ENCODE data around the gene RALBP1. TPM values are rescaled to one million over a fixed set of nuclear protein-coding genes. Genes with fewer than 3 reads are reported as not detected.

RALBP1 gene
- total RNA-seq, 1 donor from 2014 or later = 44.5 TPM

- no peaks in the 10 kb centered on the region for H3K27me3 Mint-ChIP-seq
- no peak overlapping the region for H3K27ac Mint-ChIP-seq
- H3K4me3 Mint-ChIP-seq = no peak overlapping the region
- peaks cover 28% of the 10 kb centered on the region for H3K36me3 Mint-ChIP-seq
- TF ChIP-seq, protein P1, sequence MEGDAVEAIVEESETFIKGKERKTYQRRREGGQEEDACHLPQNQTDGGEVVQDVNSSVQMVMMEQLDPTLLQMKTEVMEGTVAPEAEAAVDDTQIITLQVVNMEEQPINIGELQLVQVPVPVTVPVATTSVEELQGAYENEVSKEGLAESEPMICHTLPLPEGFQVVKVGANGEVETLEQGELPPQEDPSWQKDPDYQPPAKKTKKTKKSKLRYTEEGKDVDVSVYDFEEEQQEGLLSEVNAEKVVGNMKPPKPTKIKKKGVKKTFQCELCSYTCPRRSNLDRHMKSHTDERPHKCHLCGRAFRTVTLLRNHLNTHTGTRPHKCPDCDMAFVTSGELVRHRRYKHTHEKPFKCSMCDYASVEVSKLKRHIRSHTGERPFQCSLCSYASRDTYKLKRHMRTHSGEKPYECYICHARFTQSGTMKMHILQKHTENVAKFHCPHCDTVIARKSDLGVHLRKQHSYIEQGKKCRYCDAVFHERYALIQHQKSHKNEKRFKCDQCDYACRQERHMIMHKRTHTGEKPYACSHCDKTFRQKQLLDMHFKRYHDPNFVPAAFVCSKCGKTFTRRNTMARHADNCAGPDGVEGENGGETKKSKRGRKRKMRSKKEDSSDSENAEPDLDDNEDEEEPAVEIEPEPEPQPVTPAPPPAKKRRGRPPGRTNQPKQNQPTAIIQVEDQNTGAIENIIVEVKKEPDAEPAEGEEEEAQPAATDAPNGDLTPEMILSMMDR (conservative IDR thresholded peaks at IDR 0.05) = no peak
- H3K9me3 Mint-ChIP-seq = no peaks in the 10 kb centered on the region
- DNase-seq (ENCODE audit: extremely low spot score, unreplicated experiment) = no peak
- H3K4me1 Mint-ChIP-seq (ENCODE audit: unreplicated experiment) = peaks cover 22% of the 10 kb centered on the region
These were observed 42.6 kb downstream of the RALBP1 start for GRCh38 chr18:9517869-9518268.

GRCh38 chr18:9519399-9519798 lies 44.1 kb downstream of the RALBP1 start:
- DNase-seq (ENCODE audit: extremely low spot score, unreplicated experiment) = no peak
- Mint-ChIP-seq H3K36me3 (peaks cover 29% of the 10 kb centered on the region), H3K27me3 (no peaks in the 10 kb centered on the region), H3K27ac (no peak overlapping the region), H3K9me3 (no peaks in the 10 kb centered on the region), H3K4me1 (ENCODE audit: unreplicated experiment) (peaks cover 17% of the 10 kb centered on the region), H3K4me3 (no peak overlapping the region)
- TF ChIP-seq, protein P1 (conservative IDR thresholded peaks at IDR 0.05) = no peak

DNA sequence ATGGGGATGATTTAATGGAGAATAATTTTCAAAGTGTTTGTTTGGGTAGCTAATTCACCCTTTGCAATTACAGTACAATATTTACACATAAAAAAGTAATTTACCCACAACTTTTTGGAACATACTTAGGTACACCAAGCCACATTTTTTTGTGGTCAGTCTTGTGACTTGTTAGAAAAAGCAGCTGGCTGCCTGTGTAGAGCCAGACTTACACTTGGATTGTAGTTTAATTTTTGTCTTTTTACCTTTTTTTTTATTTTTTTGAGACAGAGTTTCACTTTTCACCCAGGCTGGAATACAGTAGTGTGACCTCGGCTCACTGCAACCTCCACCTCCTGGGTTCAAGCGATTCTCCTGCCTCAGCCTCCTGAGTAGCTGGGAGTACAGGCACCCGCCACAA lies 45.4 kb downstream of the RALBP1 start:
- Mint-ChIP-seq H3K9me3 (no peaks in the 10 kb centered on the region), H3K36me3 (peaks cover 33% of the 10 kb centered on the region), H3K27me3 (no peaks in the 10 kb centered on the region), H3K4me1 (ENCODE audit: unreplicated experiment) (peaks cover 11% of the 10 kb centered on the region), H3K27ac (no peak overlapping the region), H3K4me3 (no peak overlapping the region)
- no peak for DNase-seq (ENCODE audit: extremely low spot score, unreplicated experiment)
- TF ChIP-seq, protein P1 (conservative IDR thresholded peaks at IDR 0.05) = no peak

GRCh38 chr18:9521770-9522169 lies 46.5 kb downstream of the RALBP1 start:
- Mint-ChIP-seq H3K4me3 (no peak overlapping the region), H3K36me3 (peaks cover 29% of the 10 kb centered on the region), H3K27ac (no peak overlapping the region), H3K9me3 (no peaks in the 10 kb centered on the region), H3K27me3 (no peaks in the 10 kb centered on the region), H3K4me1 (ENCODE audit: unreplicated experiment) (peaks cover 5% of the 10 kb centered on the region)
- TF ChIP-seq, protein P1 (conservative IDR thresholded peaks at IDR 0.05) = no peak
- DNase-seq (ENCODE audit: extremely low spot score, unreplicated experiment) = no peak

GRCh38 chr18:9522952-9523351 lies 47.6 kb downstream of the RALBP1 start:
- Mint-ChIP-seq H3K4me1 (ENCODE audit: unreplicated experiment) (peaks cover 5% of the 10 kb centered on the region), H3K4me3 (no peak overlapping the region), H3K9me3 (no peaks in the 10 kb centered on the region), H3K36me3 (peaks cover 39% of the 10 kb centered on the region), H3K27me3 (no peaks in the 10 kb centered on the region), H3K27ac (no peak overlapping the region)
- TF ChIP-seq, protein P1 (conservative IDR thresholded peaks at IDR 0.05) = no peak
- DNase-seq (ENCODE audit: extremely low spot score, unreplicated experiment) = no peak

GRCh38 chr18:9526458-9526857 lies 51.1 kb downstream of the RALBP1 start:
- Mint-ChIP-seq H3K27me3 (no peaks in the 10 kb centered on the region), H3K36me3 (peaks cover 50% of the 10 kb centered on the region), H3K4me3 (no peak overlapping the region), H3K9me3 (no peaks in the 10 kb centered on the region), H3K27ac (no peak overlapping the region), H3K4me1 (ENCODE audit: unreplicated experiment) (no peaks in the 10 kb centered on the region)
- DNase-seq (ENCODE audit: extremely low spot score, unreplicated experiment) = no peak
- TF ChIP-seq, protein P1 (conservative IDR thresholded peaks at IDR 0.05) = no peak
